Stimulated activated CD8-positive, alpha-beta memory T cell treated with anti-CD3 and anti-CD28 coated beads, Interleukin-2, amount 100 ng/mL, for 48 hours (primary cell): ENCODE results near the gene TJAP1.
"Not testable (repeated sequence)": the region's sequence is repeated elsewhere in the genome, so short reads cannot be mapped to it uniquely, and the experiment has no call there.

Experiments used
- DNase-seq, 2 donors: peaks; one replicate each; pipeline ENCODE4 v3.0.0-alpha.2; 2020; ENCODE audit warnings: low read depth in 2 of 2

The TJAP1 gene

DNA sequence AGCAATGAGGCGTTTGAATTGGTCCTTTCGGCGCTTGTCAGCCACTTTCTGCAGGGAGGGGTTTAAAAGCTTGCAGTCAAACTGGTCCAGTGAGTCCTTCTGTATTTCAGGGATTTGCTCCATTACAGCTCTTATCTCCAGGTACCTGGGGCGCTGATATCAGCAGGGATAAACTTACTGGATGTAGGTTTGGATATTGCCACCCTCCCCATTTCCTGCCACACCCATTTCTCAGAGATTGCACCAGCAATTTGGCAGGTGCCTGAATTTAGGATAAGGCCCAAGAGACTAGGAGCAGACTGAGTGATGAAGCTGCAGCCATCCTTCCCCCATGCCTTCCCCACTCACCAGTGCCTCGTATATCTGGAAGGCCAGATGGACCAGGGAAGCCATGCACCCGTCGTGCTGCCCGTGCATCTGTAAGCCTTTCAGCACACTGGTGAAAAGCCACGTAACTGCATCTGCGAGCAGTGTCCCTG, 47.2 kb downstream of the TJAP1 start:
- no peak for DNase-seq

DNA sequence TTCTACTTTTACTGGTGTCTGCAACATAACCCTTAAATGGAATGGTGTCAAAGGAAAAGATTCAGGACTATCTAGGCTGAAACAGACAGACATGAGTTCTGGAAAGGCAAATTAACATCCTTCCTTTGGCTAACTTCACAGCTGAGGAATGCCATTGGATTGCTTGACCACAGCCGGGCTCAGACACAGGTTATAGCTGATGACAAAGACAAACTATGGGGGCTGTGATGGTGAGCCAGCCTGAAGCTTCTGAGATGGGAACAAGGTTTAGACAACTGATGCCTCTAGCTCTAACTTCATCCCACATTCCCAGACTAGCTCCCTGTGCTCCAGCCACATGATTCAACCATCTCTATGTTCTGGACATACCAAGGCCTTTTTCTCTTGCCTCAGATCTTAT, 54.8 kb downstream of the TJAP1 start:
- no peak for DNase-seq

DNA sequence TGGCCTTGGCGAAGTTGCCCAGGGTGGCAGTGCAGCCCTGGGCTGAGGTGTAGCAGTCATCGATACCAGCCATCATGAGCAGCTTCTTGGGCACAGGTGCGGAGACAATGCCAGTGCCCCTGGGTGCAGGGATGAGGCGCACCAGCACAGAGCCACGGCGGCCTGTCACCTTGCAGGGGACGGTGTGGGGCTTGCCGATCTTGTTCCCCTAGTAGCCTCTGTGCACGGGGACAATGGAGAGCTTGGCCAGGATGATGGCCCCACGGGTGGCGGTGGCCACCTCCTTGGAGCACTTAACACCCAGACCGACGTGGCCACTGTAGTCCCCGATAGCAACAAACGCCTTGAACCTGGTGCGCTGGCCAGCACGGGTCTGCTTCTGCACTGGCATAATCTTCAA, 61.6 kb downstream of the TJAP1 start:
- DNase-seq = not testable (repeated sequence)

DNA sequence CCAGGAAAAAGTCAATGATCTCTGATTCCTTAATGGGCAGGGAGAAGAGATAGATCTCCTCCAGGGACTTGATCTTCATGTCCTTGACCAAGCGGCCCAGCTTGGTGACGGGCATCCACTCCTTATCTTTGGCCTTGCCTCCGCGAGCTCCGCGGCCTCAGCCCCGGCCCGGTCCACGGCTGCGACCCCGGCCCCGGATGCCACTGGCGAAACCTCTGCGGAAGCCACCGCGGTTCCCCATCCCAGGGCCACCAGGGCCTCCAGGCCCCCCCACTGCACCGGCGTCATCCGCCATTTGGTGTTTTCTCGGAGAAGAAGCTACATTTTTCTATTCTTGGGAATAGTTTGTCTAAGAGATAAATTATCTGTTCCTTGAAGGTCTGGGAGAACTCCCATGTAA, 62.0 kb downstream of the TJAP1 start:
- DNase-seq = not testable (repeated sequence)

DNA sequence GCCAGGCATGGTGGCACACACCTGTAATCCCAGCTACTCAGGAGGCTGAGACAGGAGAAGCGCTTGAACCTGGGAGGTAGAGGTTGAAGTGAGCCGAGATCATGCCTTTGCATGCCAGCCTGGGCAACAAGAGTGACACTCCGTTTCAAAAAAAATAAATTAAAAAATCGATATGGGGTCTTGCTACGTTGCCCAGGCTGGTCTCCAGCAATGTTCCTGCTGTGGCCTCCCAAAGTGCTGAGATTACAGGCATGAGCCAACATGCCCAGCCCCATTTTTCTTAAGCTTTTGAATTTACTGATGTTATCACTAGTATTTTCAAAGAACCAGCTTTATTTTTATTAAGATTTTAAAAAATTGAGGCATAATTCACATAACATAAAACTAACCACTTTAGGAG, 63.1 kb downstream of the TJAP1 start:
- DNase-seq = no peak

DNA sequence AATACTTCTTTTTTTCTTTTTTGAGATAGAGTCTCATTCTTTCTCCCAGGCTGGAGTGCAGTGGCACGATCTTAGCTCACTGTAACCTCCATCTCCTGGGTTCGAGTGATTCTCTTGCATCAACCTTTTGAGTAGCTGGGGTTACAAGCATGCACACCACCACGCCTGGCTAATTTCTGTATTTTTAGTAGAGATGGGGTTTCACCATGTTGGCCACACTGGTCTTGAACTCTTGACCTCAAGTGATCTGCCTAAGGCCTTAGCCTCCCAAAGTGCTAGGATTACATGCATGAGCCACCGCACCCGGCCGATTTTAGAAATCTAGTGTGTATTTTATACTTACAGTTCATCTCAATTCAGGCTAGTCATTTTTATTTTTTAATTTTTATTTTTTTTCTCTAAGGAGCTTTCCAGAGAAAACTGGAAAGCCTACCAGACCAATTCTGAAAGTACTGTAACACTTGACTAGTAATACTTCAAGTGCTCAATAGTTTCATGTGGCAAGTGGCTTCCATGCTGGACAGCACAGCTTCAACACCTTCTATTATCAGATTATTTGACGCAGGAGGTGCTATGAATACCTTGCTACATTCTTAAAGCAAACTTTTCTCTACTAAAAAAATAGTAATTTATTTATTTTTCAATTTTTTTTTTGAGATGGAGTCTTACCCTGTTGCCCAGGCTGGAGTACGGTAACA, 64.6 kb downstream of the TJAP1 start:
- DNase-seq = no peak

DNA sequence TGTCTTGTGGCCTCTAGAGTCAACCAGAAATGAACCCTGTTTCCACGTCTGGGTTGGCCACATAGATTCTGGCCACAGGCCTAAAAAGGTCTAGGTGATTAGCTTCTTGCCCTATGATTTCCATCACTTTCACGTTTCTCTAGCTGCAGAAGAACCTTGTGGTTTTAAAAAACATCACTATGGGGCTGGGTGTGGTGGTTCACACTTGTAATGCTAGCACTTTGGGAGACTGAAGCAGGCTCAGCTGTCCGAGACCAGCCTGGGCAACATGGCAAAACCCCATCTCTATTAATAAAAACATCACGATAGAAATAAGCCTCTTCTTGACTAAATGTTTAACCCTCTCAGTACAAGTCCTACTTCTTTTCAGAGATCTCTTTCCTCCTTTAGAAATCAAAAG, 67.1 kb downstream of the TJAP1 start:
- no peak for DNase-seq

DNA sequence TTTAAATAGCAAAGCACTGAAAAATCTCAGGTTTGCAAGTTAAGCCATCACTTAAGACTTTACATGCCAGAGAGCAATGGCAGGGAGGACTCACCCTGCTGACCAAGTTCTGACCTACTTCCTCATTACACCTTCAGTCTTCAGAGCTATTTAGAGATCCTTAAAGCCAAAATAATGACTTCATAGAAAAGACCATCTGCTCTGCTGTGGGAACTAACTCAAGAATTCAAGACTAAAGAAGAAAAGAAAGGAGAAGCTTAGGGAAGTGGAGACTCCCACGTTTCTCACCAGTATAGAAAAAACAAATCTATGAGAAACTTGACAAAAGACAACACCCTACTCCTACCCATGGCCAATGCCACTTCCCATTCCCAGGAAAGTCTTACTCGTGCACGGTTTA, 69.9 kb downstream of the TJAP1 start:
- DNase-seq = no peak
